ENCODE results near the gene BCL2. TPM values are rescaled to one million over a fixed set of nuclear protein-coding genes. Genes with fewer than 3 reads are reported as not detected.

BCL2 gene
- total RNA-seq, 1 donor from 2014 or later = 145 TPM

Other genes with a start within 250 kb of the BCL2 start
- gene KDSR, start 47.4 kb upstream of the BCL2 start, total RNA-seq = 15.0 and 15.3 TPM in 2 replicates
- 66.2 and 66.8 TPM in 2 replicates for gene VPS4B, start 102.7 kb upstream of the BCL2 start, total RNA-seq
- not detected in 2 replicates for gene SERPINB5, start 157.2 kb upstream of the BCL2 start, total RNA-seq
- gene SERPINB12, start 222.6 kb upstream of the BCL2 start, total RNA-seq = not detected in 2 replicates